Measurements from ENCODE around the gene CPED1.
"Not testable (repeated sequence)": the region's sequence is repeated elsewhere in the genome, so short reads cannot be mapped to it uniquely, and the experiment has no call there.

Gene CPED1

GRCh38 chr7:120997882-120998474, 9.5 kb downstream of the CPED1 start:
- no peak for DNase-seq

DNA sequence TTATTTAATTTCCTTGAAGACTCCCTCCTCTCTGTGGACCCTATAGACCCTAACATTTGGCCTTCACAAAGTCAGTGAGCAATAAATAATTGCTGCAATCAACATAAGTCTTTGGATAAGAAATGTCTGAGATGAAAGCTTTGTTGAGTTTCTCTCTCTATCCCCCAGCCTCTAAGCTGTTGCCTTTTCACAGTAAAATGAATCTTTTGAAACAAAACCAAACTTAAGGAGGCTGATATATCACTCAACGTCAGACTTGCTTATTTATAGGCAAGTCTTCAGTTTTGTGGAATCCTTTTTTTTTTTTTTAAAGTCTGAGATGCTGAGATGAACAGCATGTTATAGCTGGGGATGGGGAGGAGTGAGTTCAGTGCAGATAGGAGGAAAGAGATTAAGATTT, 10.0 kb downstream of the CPED1 start:
- DNase-seq, result no peak

- DNase-seq, result no peak
Observed at GRCh38 chr7:120998996-120999565, 10.6 kb downstream of the CPED1 start.

- no peak for DNase-seq
Observed at GRCh38 chr7:121000081-121000983, 11.8 kb downstream of the CPED1 start.

- DNase-seq, result no peak
Observed at GRCh38 chr7:121001234-121001906, 12.9 kb downstream of the CPED1 start.

GRCh38 chr7:121002048-121002756, 13.7 kb downstream of the CPED1 start:
- no peak for DNase-seq

DNA sequence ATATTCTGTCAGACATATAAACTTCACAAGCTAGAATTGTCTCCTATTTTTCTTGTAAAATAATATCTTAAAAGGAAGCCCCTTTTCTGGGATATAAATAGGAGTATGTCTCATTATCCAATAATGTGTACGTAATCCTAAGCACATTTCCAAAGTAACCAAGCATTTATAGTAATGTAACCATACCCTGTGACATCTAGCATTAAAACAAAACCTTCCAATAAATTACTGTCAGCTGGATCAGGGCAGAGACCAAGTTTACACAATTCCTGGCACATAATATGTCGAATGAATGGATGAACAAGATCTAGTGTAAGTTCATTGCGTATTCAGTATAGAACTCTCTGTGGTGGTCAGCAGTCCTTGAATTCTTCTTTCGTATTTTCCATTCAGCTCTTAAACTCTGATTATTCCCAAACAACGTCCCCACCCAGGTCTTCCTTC, 14.3 kb downstream of the CPED1 start:
- no peak for DNase-seq

DNA sequence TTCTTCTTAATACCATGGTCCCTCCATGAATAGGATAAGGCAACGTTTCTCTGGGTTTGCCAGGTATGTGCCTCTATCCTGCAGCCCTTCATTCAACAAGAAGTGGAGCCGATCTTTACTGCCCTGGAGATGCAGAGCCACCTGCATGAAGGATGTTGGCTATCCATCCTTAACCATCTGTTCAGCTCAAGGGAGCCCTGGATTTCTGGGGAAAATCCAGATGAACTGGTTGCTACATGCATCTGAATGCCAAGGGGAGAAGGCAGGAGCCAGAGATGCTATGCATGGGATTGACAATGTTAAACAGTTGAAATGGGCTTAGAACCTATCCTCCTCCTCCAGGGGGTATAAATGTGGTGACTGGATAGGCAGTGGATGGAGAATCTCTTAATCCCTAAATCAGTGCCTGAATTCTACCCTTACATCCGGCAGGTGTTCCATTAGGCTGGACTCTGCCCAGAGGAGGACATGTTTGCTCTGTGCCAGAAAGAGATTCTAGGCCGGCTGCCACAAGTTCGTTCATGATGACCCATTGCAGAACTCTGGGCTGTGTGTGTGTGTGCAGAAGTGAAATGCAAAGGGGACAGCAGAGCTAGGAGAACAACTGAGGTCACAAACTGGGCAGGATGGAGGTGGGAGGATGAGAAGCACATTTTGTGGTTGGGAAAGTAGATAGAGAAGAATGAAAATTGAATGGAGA, 15.6 kb downstream of the CPED1 start:
- DNase-seq, result no peak

DNA sequence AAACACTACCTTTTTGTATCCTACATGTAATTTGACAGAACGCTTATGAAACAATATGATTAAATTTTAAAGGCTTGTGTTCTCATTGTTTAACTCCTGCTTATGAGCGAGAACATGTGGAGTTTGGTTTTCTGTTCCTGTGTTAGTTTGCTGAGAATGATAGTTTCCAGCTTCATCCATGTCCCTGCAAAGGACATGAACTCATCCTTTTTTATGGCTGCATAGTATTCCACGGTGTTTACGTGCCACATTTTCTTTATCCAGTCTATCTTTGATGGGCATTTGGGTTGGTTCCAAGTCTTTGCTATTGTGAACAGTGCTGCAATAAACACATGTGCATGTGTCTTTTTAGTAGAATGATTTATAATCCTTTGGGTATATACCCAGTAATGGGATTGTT, 16.5 kb downstream of the CPED1 start:
- DNase-seq, result not testable (repeated sequence)

DNA sequence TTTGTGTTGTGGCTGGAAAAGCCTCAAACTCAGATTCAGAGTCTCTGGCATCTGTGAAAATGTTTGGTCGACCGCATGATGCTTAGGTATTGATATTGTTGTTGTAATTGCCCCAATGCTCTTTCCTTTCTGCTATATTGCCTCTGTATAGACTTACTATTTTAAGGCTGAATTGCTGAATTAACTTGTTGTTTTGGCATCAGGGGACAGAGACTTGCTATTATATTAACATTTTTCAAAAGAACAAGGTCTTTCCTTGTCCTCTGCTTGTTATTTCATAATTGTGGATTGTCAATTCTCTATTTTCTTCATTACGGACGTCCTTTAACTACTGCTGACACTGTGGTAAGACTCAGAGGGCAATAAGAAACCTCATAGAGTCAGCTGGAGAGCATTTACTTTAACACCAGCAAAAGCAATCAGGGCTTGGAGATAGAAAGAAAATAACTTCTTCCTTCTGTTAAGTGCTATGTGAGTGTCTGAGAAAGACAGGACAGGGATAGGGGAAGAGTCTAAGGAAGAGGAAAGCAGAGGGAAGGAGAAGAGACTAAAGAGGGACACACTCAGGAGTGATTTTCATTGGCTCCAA, 17.6 kb downstream of the CPED1 start:
- no peak for DNase-seq

DNA sequence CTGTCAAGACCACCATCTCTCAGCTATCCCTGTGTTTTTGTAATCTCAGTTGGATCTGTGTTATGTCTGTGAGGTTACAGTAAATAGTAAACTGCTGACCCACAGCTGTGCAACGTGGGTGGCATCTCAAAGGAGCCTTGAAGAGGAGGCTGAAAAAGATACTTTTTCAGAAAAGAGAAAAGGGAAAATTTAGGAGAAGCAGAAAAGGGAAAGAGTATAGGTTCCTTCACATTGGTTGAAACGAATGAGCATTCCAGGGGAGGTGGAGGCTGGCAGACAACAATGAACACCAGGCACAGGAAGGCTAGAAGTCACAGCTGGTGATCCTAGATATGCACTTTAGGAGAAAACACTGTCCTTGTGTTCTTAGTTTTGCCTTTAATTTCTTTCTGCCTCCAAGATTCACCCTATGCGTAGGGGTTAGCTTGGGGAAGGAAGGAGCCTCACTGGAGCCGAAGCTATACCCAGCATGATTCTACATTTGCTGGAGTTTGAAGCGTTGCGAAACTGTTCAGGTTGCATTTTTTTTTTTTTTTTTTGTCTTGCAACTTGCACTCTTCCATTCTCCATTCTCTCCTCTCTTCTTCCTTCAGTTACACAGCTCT, 18.3 kb downstream of the CPED1 start:
- no peak for DNase-seq

DNA sequence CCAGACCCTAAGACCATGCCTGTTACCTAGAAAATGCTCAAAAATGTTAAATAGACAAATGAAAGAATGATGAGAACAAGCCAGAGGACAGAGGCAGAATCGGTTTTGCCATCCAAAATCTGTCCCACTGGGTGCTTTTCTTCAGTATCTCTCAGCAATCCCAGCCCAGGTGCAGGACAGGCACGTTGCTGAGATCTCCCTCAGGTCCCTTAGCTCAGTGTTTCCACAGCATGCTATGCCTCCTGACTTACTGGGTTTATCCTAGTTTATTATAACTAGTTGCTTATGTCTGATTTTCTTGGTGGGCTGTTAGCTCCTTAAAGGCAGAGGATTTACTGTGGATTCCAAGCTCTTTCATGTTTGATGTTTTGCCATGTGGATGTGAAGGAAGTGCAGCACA, 20.3 kb downstream of the CPED1 start:
- DNase-seq, result no peak

- no peak for DNase-seq
Observed at GRCh38 chr7:121011401-121011800, 22.9 kb downstream of the CPED1 start.

DNA sequence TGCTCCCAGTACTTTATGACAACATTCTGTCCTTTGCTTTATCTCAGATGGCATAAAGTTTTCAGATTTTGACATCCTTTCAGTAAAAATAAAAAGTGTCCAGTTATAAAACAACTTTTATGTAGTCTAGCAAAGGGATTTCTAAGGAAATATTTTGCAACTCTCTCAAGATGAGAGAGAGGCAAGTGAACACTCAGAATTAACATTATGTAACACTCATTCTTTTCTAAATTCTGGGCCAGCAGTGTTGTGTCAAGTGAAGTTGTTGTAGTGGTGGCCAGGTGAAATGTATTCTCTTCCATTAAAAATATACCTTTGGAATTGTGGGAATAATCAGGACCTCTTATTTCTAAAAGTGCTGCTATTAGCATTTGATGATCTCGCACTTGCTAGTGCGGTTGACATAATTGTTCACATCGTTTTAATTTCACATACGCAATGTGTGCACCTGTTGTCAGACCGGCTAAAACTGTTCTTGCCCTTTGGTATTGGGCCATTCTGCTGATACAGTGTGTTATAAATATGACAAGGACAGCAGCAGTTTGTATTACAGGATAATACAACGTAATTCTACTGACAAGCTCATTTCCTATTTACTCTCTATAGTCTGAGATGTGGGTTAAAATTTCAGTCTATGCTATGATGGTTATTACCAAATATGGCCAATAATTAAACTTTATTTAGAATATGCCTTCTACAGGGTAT, 23.8 kb downstream of the CPED1 start:
- DNase-seq, result no peak

DNA sequence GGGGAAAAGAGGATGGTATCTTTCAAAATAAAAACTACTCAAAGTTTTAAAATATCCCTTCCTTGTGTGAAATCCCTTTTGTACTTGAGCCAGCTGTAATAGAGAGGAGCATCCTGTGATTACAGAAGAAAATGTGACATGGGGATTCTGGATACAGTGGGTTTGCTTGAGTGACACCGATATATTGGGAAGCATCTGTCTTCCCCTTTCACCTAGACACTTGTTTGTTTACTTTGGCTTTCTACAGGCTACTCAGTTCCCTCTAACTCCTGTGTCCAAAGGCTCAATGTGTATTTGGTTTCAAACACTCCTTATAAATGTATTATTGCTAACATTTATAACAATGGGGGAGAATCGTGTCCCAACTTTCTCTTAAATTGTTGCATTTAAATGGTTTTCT, 24.4 kb downstream of the CPED1 start:
- no peak for DNase-seq

DNA sequence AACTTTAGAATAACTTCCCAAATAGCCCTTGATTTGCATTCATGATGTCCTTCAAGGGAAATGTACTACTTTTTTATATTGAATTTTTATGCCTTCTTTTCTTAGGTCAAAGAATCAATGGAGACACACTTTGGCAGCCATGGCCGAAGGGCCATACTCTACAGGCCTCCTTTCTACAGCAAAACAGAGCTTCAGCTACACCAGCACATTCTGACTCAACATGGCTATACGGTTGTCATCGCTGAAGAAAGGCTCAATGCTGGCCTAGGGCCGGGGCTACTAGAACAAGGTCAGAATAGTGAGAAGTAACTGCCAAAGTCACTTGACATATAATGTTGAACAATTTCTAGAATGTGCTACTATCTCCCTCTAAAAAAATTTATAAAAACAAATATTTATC, 27.0 kb downstream of the CPED1 start:
- DNase-seq, result no peak

DNA sequence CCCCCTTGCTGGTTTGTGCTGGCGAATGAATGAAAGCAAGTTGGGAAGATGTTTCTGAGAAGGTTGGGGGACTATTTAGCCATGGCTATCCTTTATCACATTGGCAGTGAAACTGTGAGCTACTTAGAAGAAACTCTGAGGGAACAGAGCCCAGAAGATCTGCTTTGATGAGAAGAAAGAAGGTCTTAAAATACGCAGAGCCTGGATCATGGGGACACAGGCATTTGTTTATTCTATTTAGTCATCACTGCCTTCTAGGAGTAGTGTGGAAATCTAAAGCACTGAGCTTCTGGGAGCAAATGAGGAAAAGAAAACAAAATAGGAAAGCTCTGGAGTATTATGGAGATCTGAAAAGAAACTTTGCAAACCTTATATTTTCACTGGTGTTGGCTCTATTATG, 28.5 kb downstream of the CPED1 start:
- no peak for DNase-seq

- no peak for DNase-seq
Observed at GRCh38 chr7:121017586-121017985, 29.1 kb downstream of the CPED1 start.

- no peak for DNase-seq
Observed at GRCh38 chr7:121019018-121019417, 30.5 kb downstream of the CPED1 start.

DNA sequence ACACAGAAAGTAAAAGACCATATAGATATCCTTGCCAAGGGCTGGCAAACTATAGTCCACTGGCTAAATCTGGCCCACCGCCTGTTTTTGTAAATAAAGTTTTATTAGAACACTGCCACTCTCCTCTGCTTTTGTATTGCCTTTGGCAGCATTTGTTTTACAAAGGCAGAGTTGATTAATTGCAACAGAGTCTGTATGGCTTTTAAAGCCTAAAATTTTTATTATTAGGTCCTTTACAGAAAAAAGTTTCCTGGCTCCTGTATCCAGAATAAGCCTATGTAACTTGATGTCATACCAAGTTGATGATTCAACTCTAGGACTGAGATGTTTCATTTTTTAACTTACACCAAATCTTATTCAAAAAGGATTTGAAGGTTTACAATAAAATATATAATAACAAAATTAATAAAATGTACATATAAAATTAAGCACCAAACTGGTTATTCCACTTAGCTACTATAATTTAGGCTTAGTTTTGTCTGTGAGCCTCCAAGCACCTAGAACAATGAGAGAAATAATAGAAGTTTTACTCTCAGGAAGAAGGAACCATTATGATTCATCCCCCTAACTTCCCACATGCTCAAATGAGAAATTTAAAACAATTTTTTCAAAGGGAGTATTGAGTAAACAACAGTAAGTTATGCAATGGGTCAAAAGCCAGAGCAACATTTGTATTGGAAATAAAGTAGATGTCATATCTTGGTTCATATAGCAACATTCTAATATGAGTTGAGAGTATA, 31.9 kb downstream of the CPED1 start:
- DNase-seq, result no peak

All from stimulated activated CD4-positive, alpha-beta T cell treated with anti-CD3 and anti-CD28 coated beads, Interleukin-4, amount 100 ng/mL, for 4 hours (primary cell).